GM23338 (cell line): ENCODE measurements around the gene PSMA7. TPM values are rescaled to one million over a fixed set of nuclear protein-coding genes. Genes with fewer than 3 reads are reported as not detected.

Source experiments
- ATAC-seq: fragments of 200-7000 bp; cut with Tn5 transposase; 3 replicates; pipeline ENCODE4 v1.9.1; 2020
- DNase-seq: peaks from one replicate; pipeline ENCODE4 v3.0.0-alpha.2; 2015; ENCODE audit warnings: low spot score
- H2AFZ ChIP-seq: fragments of 200-600 bp; sonication (generic); 2 replicates; pipeline ENCODE4 v1.8.0; 2016; ENCODE audit warnings: antibody characterized with exemption, mild to moderate bottlenecking, moderate library complexity
- H3F3A ChIP-seq: fragments of 200-600 bp; sonication (generic); replicated peaks from 2 replicates; pipeline ENCODE4 v1.8.0; 2017; ENCODE audit warnings: antibody characterized with exemption, mixed run types, low read depth
- H3K27ac ChIP-seq: fragments of 200-600 bp; sonication (generic); 2 replicates; pipeline ENCODE4 v1.6.1; 2016; ENCODE audit warnings: low read depth
- H3K27me3 ChIP-seq: fragments of 200-600 bp; sonication (generic); 2 replicates; pipeline ENCODE4 v1.8.0; 2016; ENCODE audit warnings: mild to moderate bottlenecking, mixed run types, moderate library complexity; ENCODE audit not compliant: insufficient read depth
- H3K36me3 ChIP-seq: fragments of 200-600 bp; sonication (generic); 2 replicates; pipeline ENCODE4 v1.8.0; 2016; ENCODE audit warnings: mild to moderate bottlenecking; ENCODE audit not compliant: insufficient read depth
- H3K4me1 ChIP-seq: fragments of 200-600 bp; sonication (generic); 2 replicates; pipeline ENCODE4 v1.8.0; 2016; ENCODE audit warnings: mild to moderate bottlenecking, moderate library complexity; ENCODE audit not compliant: insufficient read depth
- H3K4me2 ChIP-seq: fragments of 200-600 bp; sonication (generic); 2 replicates; pipeline ENCODE4 v1.7.1; 2017; ENCODE audit warnings: mixed run types
- H3K4me3 ChIP-seq: fragments of 200-600 bp; sonication (generic); 2 replicates; pipeline ENCODE4 v1.6.1; 2016; ENCODE audit warnings: mixed run types
- H3K79me2 ChIP-seq: fragments of 200-600 bp; sonication (generic); replicated peaks from 2 replicates; pipeline ENCODE4 v1.8.0; 2017; ENCODE audit warnings: mild to moderate bottlenecking; ENCODE audit not compliant: insufficient read depth
- H3K9me2 ChIP-seq: fragments of 200-600 bp; sonication (generic); 2 replicates; pipeline ENCODE4 v1.8.0; 2017; ENCODE audit not compliant: insufficient read depth
- H4K20me1 ChIP-seq: fragments of 200-600 bp; sonication (generic); replicated peaks from 2 replicates; pipeline ENCODE4 v1.8.0; 2017; ENCODE audit warnings: mild to moderate bottlenecking; ENCODE audit not compliant: insufficient read depth
- H3K27ac Mint-ChIP-seq: 2 replicates; pipeline ENCODE4 v1.8.0; 2020; ENCODE audit warnings: inconsistent platforms, mild to moderate bottlenecking, moderate library complexity, mixed read lengths
- H3K27me3 Mint-ChIP-seq: 3 replicates; pipeline ENCODE4 v1.8.0; 2022; ENCODE audit warnings: low read depth, mild to moderate bottlenecking, moderate library complexity, mixed read lengths, inconsistent platforms; ENCODE audit not compliant: insufficient read depth, poor library complexity
- H3K36me3 Mint-ChIP-seq: 3 replicates; pipeline ENCODE4 v1.8.0; 2021; ENCODE audit warnings: low read depth, mild to moderate bottlenecking, inconsistent platforms, moderate library complexity, mixed read lengths
- H3K4me1 Mint-ChIP-seq: 3 replicates; pipeline ENCODE4 v1.8.0; 2020; ENCODE audit warnings: mild to moderate bottlenecking, inconsistent platforms, mixed read lengths
- H3K4me3 Mint-ChIP-seq: 3 replicates; pipeline ENCODE4 v1.8.0; 2021; ENCODE audit warnings: moderate library complexity, mild to moderate bottlenecking, inconsistent platforms, mixed read lengths
- H3K9me3 Mint-ChIP-seq: 3 replicates; pipeline ENCODE4 v1.8.0; 2020; ENCODE audit warnings: moderate library complexity, mild to moderate bottlenecking, inconsistent platforms, mixed read lengths
- EZH2 ChIP-seq: fragments of 200-600 bp; sonication (generic); IDR thresholded peaks from one replicate; pipeline ENCODE4 v1.8.0; 2017; ENCODE audit warnings: antibody characterized with exemption, mild to moderate bottlenecking, low read depth; ENCODE audit not compliant: unreplicated experiment
- JUNB ChIP-seq: IDR thresholded peaks from one replicate; pipeline ENCODE4 v1.6.1; 2016; ENCODE audit warnings: antibody characterized with exemption; ENCODE audit not compliant: unreplicated experiment
- NANOG ChIP-seq: IDR thresholded peaks from 2 replicates; pipeline ENCODE4 v1.6.1; 2016; ENCODE audit warnings: antibody characterized with exemption, borderline replicate concordance
- POLR2AphosphoS5 ChIP-seq: IDR thresholded peaks from 2 replicates; pipeline ENCODE4 v1.6.1; 2016; ENCODE audit warnings: antibody characterized with exemption, low read depth
- STAT1 ChIP-seq: IDR thresholded peaks from one replicate; pipeline ENCODE4 v1.6.1; 2016; ENCODE audit warnings: antibody characterized with exemption; ENCODE audit not compliant: unreplicated experiment
- polyA plus RNA-seq: library from polyadenylated mRNA; unstranded; fragments of >200 nt; fragmentation: Nextera tagmentation; extraction: Ambion mirVana; gene quantifications from 2 replicates; pipeline ENCODE4 v1.2.1, GENCODE V29; 2016
- total RNA-seq: library from RNA; depleted of rRNA; stranded (reverse); fragments of >200 nt; shearing (Covaris generic); gene quantifications from 2 replicates; pipeline ENCODE4 v1.2.3, GENCODE V29; 2014
- TF ChIP-seq, protein P1 (sequence below): fragments of 250-450 bp; sonication (Bioruptor Pico); IDR thresholded peaks from 2 replicates; pipeline ENCODE4 v1.5.0; 2020; ENCODE audit warnings: mild to moderate bottlenecking, moderate library complexity
- TF ChIP-seq, protein P2 (sequence below), 2 experiments: fragments of 200-600 bp in 1 of 2; sonication (generic) in 1 of 2; conservative IDR thresholded peaks; 2 replicates each; pipeline versions ENCODE4 v1.5.1 to v1.6.1; 2016 to 2017; ENCODE audit warnings: antibody characterized with exemption in 2 of 2, low read depth in 2 of 2, mild to moderate bottlenecking in 2 of 2, moderate library complexity in 1 of 2
- TF ChIP-seq, protein P3 (sequence below): IDR thresholded peaks from one replicate; pipeline ENCODE4 v1.6.1; 2018; ENCODE audit warnings: antibody characterized with exemption; ENCODE audit not compliant: unreplicated experiment

PSMA7 gene
- total and polyA plus RNA-seq, 2 experiments from 2014 or later = 357 to 628 TPM

DNA sequence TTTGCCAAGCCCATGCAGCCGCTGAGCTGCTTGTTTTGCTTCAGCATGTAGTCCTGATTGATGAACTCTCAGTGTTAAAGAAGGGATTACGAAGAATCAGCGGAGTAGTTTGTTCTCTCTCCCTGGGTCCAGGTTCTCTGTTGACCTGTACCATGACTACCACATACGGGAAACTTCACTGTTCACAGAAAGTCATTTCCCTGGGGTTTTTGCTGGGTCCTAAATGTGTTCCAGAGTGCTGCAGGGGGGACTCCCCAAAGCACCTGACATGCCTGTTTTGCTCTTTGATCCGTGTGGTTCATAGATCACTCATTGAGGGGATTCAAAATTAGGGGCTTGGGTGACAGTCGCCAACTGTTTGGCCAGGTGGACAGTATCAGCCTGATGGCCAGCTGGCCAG, 15.4 kb downstream of the PSMA7 start:
- no peak for ATAC-seq
- Mint-ChIP-seq H3K27ac (no peak overlapping the region), H3K27me3 (peaks cover 16% of the 10 kb centered on the region), H3K9me3 (no peaks in the 10 kb centered on the region; the same call in 2 of the 3 replicates), H3K4me1 (peaks cover 12% of the 10 kb centered on the region), H3K4me3 (no peak overlapping the region), H3K36me3 (peaks cover 93% of the 10 kb centered on the region)
- Histone ChIP-seq H3K4me1 (peaks cover 9% of the 10 kb centered on the region; the same call in 1 of the 2 replicates), H3K4me3 (no peak overlapping the region), H2AFZ (no peak overlapping the region), H3K27me3 (no peaks in the 10 kb centered on the region), H3K79me2 (peaks cover 62% of the 10 kb centered on the region), H3K4me2 (no peak overlapping the region), H3K9me2 (no peaks in the 10 kb centered on the region), H3K36me3 (peaks cover 64% of the 10 kb centered on the region), H4K20me1 (peaks cover 46% of the 10 kb centered on the region), H3F3A (peaks cover 5% of the 10 kb centered on the region), H3K27ac (no peak overlapping the region)
- DNase-seq = no peak
- TF ChIP-seq, protein P1, sequence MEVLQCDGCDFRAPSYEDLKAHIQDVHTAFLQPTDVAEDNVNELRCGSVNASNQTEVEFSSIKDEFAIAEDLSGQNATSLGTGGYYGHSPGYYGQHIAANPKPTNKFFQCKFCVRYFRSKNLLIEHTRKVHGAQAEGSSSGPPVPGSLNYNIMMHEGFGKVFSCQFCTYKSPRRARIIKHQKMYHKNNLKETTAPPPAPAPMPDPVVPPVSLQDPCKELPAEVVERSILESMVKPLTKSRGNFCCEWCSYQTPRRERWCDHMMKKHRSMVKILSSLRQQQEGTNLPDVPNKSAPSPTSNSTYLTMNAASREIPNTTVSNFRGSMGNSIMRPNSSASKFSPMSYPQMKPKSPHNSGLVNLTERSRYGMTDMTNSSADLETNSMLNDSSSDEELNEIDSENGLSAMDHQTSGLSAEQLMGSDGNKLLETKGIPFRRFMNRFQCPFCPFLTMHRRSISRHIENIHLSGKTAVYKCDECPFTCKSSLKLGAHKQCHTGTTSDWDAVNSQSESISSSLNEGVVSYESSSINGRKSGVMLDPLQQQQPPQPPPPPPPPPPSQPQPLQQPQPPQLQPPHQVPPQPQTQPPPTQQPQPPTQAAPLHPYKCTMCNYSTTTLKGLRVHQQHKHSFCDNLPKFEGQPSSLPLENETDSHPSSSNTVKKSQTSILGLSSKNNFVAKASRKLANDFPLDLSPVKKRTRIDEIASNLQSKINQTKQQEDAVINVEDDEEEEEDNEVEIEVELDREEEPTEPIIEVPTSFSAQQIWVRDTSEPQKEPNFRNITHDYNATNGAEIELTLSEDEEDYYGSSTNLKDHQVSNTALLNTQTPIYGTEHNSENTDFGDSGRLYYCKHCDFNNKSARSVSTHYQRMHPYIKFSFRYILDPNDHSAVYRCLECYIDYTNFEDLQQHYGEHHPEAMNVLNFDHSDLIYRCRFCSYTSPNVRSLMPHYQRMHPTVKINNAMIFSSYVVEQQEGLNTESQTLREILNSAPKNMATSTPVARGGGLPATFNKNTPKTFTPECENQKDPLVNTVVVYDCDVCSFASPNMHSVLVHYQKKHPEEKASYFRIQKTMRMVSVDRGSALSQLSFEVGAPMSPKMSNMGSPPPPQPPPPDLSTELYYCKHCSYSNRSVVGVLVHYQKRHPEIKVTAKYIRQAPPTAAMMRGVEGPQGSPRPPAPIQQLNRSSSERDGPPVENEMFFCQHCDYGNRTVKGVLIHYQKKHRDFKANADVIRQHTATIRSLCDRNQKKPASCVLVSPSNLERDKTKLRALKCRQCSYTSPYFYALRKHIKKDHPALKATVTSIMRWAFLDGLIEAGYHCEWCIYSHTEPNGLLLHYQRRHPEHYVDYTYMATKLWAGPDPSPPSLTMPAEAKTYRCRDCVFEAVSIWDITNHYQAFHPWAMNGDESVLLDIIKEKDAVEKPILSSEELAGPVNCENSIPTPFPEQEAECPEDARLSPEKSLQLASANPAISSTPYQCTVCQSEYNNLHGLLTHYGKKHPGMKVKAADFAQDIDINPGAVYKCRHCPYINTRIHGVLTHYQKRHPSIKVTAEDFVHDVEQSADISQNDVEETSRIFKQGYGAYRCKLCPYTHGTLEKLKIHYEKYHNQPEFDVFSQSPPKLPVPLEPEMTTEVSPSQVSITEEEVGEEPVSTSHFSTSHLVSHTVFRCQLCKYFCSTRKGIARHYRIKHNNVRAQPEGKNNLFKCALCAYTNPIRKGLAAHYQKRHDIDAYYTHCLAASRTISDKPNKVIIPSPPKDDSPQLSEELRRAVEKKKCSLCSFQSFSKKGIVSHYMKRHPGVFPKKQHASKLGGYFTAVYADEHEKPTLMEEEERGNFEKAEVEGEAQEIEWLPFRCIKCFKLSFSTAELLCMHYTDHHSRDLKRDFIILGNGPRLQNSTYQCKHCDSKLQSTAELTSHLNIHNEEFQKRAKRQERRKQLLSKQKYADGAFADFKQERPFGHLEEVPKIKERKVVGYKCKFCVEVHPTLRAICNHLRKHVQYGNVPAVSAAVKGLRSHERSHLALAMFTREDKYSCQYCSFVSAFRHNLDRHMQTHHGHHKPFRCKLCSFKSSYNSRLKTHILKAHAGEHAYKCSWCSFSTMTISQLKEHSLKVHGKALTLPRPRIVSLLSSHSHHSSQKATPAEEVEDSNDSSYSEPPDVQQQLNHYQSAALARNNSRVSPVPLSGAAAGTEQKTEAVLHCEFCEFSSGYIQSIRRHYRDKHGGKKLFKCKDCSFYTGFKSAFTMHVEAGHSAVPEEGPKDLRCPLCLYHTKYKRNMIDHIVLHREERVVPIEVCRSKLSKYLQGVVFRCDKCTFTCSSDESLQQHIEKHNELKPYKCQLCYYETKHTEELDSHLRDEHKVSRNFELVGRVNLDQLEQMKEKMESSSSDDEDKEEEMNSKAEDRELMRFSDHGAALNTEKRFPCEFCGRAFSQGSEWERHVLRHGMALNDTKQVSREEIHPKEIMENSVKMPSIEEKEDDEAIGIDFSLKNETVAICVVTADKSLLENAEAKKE (CRISPR knock-in tag) = no peak
- TF ChIP-seq NANOG = no peak
- TF ChIP-seq EZH2 = no peak
- TF ChIP-seq, protein P2, sequence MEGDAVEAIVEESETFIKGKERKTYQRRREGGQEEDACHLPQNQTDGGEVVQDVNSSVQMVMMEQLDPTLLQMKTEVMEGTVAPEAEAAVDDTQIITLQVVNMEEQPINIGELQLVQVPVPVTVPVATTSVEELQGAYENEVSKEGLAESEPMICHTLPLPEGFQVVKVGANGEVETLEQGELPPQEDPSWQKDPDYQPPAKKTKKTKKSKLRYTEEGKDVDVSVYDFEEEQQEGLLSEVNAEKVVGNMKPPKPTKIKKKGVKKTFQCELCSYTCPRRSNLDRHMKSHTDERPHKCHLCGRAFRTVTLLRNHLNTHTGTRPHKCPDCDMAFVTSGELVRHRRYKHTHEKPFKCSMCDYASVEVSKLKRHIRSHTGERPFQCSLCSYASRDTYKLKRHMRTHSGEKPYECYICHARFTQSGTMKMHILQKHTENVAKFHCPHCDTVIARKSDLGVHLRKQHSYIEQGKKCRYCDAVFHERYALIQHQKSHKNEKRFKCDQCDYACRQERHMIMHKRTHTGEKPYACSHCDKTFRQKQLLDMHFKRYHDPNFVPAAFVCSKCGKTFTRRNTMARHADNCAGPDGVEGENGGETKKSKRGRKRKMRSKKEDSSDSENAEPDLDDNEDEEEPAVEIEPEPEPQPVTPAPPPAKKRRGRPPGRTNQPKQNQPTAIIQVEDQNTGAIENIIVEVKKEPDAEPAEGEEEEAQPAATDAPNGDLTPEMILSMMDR (conservative IDR thresholded peaks at IDR 0.05; ENCODE audit: low read depth in 2 of 2) = no peak
- TF ChIP-seq POLR2AphosphoS5 = no peak
- TF ChIP-seq, protein P3, sequence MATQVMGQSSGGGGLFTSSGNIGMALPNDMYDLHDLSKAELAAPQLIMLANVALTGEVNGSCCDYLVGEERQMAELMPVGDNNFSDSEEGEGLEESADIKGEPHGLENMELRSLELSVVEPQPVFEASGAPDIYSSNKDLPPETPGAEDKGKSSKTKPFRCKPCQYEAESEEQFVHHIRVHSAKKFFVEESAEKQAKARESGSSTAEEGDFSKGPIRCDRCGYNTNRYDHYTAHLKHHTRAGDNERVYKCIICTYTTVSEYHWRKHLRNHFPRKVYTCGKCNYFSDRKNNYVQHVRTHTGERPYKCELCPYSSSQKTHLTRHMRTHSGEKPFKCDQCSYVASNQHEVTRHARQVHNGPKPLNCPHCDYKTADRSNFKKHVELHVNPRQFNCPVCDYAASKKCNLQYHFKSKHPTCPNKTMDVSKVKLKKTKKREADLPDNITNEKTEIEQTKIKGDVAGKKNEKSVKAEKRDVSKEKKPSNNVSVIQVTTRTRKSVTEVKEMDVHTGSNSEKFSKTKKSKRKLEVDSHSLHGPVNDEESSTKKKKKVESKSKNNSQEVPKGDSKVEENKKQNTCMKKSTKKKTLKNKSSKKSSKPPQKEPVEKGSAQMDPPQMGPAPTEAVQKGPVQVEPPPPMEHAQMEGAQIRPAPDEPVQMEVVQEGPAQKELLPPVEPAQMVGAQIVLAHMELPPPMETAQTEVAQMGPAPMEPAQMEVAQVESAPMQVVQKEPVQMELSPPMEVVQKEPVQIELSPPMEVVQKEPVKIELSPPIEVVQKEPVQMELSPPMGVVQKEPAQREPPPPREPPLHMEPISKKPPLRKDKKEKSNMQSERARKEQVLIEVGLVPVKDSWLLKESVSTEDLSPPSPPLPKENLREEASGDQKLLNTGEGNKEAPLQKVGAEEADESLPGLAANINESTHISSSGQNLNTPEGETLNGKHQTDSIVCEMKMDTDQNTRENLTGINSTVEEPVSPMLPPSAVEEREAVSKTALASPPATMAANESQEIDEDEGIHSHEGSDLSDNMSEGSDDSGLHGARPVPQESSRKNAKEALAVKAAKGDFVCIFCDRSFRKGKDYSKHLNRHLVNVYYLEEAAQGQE = no peak
- TF ChIP-seq JUNB = no peak
- TF ChIP-seq STAT1 = no peak
